NCI-H1694 (cell line): ENCODE data around the gene PLD2.
"Not testable (repeated sequence)": the region's sequence is repeated elsewhere in the genome, so short reads cannot be mapped to it uniquely, and the experiment has no call there.

Experiments used
- DNase-seq: peaks from one replicate; lab custom pipeline; 2025; lab: John Stamatoyannopoulos, UW

The PLD2 gene

DNA sequence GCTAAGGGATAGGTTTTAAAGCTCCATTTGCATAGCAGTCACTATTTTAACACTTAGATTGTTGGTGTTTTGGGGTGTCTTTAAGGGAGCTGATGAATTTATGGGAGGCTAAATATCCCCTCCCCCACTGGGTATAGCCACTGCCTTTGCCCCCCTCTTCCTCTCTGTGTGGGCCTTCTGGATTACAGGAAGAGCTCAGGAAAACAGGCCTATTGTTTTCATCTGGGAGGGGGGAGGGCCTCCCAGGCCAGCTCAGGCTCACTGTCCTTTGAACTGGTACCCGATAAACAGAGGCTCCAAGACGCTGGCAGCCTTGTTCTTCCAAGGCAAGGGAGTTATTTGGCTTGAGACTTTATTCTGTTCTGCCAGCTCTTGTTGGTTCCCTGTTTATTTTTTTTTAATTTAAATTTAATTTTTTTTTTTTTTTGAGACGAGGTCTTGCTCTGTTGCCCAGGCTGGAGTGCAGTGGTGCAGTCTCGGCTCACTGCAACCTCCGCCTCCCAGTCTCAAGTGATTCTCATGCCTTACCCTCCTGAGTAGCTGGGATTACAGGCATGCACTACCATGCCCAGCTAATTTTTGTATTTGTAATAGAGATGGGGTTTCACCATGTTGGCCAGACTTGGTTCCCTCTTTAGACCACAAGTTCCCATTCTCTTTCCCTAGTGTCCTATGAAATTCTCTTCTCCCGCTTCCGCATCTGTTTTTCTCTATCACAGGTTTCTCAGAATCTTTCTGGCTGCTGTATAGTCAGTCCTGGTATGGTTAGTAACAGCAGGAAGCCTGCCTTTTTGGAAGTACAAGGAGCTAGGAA is 51.3 kb downstream of the PLD2 start:
- no peak for DNase-seq

GRCh38 chr17:4858882-4859260 is 51.9 kb downstream of the PLD2 start:
- DNase-seq, result no peak

GRCh38 chr17:4859816-4860625 is 53.1 kb downstream of the PLD2 start:
- no peak for DNase-seq

DNA sequence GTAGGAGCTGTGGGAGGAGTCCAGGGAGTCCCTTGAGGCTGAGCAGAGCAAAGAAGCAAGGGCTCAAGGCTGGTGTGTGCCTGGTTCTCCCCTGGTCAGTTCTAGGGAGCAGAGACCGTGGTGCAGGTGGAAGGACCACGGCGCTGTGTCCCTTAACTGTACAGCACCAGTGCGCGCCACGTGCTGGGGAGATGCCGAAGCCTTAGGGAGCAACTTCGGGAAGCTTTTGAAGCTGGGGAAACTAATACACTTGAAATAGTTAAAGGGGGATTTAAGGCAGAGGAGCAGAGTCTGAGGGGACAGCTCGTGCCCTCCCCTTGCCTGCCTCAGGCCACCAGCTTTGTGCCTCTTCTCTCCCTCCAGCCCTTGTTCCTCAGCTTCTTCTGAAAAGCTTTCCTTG is 53.7 kb downstream of the PLD2 start:
- DNase-seq, result no peak

GRCh38 chr17:4861052-4861451 is 54.1 kb downstream of the PLD2 start:
- no peak for DNase-seq

GRCh38 chr17:4862720-4863119 is 55.8 kb downstream of the PLD2 start:
- DNase-seq, result no peak

DNA sequence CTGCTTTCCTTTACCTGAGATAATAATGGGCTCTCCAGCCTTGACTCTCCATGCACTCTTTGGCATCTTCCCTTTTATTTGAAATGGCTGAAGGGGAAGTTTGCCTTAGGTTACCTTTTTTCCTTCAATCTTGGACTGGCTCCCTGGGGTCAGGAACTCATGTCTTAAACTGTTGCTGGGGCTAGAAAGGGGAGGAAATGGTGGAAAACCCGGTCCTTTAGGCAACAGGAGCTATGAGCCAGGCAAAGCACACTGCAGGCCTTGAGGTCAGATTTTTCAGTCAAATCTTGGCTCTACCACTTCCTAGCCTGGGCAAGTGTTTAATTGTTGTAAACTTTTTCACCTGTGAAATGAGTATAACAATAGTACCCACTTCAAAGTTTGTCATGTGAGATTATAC is 56.4 kb downstream of the PLD2 start:
- DNase-seq, result no peak

GRCh38 chr17:4867535-4867934 is 60.6 kb downstream of the PLD2 start:
- DNase-seq, result not testable (repeated sequence)

DNA sequence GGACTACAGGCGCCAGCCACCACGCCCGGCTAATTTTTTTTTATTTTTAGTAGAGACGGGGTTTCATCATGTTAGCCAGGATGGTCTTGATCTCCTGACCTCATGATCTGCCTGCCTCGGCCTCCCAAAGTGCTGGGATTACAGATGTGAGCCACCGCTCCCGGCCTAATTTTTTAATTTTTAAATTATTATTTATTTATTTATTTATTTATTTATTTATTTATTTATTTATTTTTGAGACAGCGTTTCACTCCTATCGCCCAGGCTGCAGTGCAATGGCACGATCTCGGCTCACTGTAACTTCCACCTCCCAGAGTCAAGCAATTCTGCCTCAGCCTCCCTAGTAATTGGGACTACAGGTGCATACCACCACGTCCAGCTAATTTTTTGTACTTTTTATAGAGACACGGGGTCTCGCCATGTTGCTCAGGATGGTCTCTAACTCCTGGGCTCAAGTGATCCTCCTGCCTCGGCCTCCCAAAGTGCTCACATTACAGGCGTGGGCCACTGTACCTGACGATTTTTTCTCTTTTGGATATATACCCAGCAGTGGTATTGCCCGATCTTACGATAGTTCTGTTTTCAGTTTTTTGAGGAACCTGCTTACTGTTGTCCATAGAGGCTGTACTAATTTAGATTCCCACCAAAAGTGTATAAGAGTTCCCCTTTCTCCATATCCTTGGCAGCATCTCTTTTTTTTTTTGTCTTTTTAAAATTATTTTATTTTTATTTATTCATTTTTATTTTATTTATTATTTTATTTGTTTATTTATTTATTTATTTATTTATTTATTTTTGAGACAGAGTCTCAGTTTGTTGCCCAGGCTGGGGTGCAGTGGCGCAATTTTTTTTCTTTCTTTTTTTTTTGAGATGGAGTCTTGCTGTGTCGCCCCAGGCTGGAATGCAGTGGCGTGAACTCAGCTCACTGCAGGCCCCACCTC is 62.4 kb downstream of the PLD2 start:
- DNase-seq, result not testable (repeated sequence)

- no peak for DNase-seq
These were observed 63.9 kb downstream of the PLD2 start for GRCh38 chr17:4870855-4871254.

GRCh38 chr17:4872786-4873185 is 65.8 kb downstream of the PLD2 start:
- no peak for DNase-seq
